Measurements from ENCODE around the gene CALB2. TPM values are rescaled to one million over a fixed set of nuclear protein-coding genes. Genes with fewer than 3 reads are reported as not detected.
"Not testable (repeated sequence)": the region's sequence is repeated elsewhere in the genome, so short reads cannot be mapped to it uniquely, and the experiment has no call there.

CALB2 gene, protein sequence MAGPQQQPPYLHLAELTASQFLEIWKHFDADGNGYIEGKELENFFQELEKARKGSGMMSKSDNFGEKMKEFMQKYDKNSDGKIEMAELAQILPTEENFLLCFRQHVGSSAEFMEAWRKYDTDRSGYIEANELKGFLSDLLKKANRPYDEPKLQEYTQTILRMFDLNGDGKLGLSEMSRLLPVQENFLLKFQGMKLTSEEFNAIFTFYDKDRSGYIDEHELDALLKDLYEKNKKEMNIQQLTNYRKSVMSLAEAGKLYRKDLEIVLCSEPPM
- 1 to 10 TPM in 1 of 4 donors, under 1 TPM in 3; 0.67 to 1.4 (median 0.78) TPM for polyA plus RNA-seq (ENCODE audit: insufficient read length in 4 of 4)

GRCh38 chr16:71358464-71358998 lies at the start of gene CALB2:
CALB2 (plus strand) TSS chr16:71358723; CDS start chr16:71358793, 70 bp downstream.
- DNase-seq (ENCODE audit: low read depth in 4 of 4, low spot score in 3 of 4): peak; percentile 22 to 51 (median 30)

DNA sequence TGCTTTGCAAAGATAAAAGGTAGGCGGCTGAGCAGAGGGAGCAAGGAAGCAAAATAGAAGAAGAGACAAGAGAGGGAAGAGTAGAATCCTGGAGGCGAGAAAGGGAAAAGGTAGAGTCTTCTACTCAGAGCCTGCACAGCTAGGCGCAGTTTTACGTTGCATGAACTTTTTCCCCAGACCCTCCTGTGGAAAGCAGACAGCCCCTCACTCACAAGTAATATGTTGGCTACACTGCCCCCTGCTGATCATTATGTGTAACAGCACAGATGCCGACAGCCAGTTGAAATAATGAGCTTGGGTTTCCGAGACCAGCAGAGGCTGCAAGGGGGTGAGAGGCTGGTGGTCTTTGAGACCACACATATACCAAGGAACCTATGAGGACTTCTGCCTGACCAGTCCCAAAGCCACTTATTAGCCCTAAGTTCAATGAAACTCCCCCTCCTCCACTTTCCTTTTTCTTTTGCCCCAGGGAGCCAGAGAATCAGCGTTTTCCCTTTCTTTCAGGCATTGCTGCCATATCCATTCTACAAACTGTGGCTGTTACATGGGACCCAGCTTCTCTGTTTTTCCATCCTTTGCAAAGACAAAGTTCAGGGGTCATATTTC lies 46.9 kb upstream of the CALB2 start:
- DNase-seq (ENCODE audit: low read depth in 4 of 4, low spot score in 3 of 4): peak in 2 of 4 donors; percentile 33 to 42

GRCh38 chr16:71313591-71313990 lies 44.9 kb upstream of the CALB2 start:
- DNase-seq (ENCODE audit: low read depth in 4 of 4, low spot score in 3 of 4): not testable (repeated sequence)

- no peak for DNase-seq (ENCODE audit: low read depth in 4 of 4, low spot score in 3 of 4)
Measured at GRCh38 chr16:71315269-71315668, 43.3 kb upstream of the CALB2 start.

- DNase-seq (ENCODE audit: low read depth in 4 of 4, low spot score in 3 of 4): no peak
Measured at GRCh38 chr16:71319999-71320398, 38.5 kb upstream of the CALB2 start.

- no peak for DNase-seq (ENCODE audit: low read depth in 4 of 4, low spot score in 3 of 4)
Measured at GRCh38 chr16:71327720-71328119, 30.8 kb upstream of the CALB2 start.

- no peak for DNase-seq (ENCODE audit: low read depth in 4 of 4, low spot score in 3 of 4)
Measured at GRCh38 chr16:71328151-71328550, 30.4 kb upstream of the CALB2 start.

DNA sequence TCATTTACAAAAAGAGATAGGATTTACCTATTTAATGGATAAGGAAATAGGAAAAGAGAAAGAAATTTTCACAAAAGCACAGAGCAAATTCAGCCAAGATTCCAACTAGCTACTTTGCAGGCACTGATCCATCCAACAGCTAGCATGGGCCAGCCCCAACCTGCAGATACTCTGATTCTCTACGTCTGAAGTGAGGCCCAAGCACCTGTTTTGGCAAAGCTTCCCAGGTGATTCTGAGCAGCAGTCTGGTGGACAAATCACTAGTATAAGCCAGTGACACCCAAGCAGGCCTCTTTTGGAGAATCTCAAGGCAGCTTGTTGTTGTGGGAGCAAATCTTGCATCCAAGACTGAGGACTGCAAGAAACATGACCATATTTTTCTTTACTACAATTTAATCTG lies 20.9 kb upstream of the CALB2 start:
- no peak for DNase-seq (ENCODE audit: low read depth in 4 of 4, low spot score in 3 of 4)

- DNase-seq (ENCODE audit: low read depth in 4 of 4, low spot score in 3 of 4): no peak
Measured at GRCh38 chr16:71338193-71338592, 20.3 kb upstream of the CALB2 start.

DNA sequence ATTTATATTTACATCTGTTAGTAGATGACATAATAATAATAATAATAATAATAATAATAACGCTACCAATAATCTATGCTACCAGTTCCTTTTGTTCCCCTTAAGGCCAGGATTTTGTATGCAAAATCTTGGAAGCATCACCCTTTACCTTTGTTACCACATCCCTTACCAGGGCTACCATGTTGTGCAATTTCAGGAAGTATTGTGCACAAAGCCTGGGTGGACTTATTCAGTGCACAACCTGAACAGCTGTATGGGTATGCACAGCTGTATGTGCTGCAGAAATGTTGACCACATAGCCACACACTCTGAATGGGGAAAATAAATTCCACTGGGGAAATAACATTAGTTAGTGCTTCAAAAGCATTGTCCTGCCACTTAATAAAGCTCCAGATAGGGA lies 19.9 kb upstream of the CALB2 start:
- no peak for DNase-seq (ENCODE audit: low read depth in 4 of 4, low spot score in 3 of 4)

DNA sequence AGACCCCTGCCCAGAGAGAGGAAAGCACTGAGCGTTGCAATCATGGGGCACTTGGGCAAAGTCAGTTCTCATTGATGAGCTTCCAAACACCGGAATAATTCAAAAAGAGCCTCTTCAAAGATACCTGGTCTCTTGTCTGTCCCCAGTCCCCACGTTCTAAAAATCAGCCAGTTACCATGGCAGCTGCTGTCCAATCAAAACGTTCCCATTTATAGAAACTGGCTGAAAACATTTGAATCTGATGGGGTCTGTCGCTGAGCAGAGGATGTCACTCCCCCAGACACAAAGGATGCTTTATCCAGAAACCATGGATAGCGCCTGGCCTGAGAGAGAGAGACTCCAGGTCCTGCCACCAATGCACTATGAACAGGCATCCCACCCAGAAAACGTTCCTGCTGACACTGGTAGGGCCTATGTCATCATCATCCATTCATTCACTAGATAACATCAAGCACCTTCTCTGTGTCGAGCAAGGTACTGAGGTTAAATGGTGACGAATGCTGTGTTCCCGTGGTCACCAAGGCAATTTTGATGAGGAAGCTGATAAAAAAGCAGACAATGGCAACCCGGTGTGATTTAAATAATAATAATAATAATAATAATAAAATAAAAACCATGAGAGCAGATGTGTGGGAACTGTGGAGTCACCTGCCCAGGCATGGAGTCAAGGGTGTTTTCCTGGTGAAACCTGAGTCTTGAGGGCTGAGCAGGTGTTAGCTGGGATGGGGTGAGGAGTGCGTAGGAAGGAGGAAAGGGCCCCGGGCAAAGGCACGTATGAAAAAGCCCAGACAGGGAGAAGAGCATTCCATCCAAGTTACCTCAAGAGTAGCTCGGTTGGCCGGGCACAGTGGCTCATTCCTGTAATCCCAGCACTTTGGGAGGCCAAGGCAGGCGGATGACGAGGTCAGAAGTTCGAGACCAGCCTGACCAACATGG lies 19.0 kb upstream of the CALB2 start:
- DNase-seq (ENCODE audit: low read depth in 4 of 4, low spot score in 3 of 4): no peak

- DNase-seq (ENCODE audit: low read depth in 4 of 4, low spot score in 3 of 4): no peak
Measured at GRCh38 chr16:71340406-71340805, 18.1 kb upstream of the CALB2 start.

DNA sequence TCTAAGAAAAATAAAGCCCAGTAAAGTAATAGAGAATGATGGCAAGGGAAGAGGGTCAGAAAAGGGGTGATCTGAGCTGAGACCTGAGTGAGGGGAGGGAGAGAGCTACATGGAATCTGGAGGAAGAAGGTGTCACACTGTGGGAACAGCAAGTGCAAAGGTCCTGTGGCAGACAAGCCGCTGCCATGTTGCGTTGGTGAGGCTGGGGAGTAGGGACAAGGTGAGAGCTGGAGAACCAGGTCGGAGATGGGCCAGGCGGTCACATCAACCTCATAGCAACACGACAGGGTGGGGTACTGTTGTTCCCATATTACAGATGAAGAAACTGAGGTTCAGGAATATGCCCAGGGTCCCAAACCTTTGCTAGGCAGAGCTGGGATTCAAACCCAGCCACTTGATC lies 16.6 kb upstream of the CALB2 start:
- no peak for DNase-seq (ENCODE audit: low read depth in 4 of 4, low spot score in 3 of 4)

DNA sequence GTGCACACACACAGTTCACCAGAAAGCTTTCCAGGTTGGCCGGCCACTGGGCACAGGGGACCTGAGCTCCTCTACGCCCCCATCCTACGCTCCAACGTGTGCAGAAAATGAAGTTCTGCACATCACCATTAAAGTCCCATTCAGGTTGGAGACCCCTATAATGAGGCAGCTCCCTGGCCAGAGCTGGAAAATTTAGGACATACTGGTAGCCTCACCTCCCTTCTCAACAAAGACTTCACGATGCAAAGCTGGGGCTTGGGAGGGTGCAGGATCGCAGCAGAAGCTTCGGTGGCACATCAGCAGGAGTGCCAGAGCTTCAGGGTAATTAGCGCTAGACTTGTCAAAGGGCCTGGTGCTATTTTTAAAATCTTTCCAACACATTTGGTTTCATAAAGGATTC lies 15.4 kb upstream of the CALB2 start:
- DNase-seq (ENCODE audit: low read depth in 4 of 4, low spot score in 3 of 4): no peak

DNA sequence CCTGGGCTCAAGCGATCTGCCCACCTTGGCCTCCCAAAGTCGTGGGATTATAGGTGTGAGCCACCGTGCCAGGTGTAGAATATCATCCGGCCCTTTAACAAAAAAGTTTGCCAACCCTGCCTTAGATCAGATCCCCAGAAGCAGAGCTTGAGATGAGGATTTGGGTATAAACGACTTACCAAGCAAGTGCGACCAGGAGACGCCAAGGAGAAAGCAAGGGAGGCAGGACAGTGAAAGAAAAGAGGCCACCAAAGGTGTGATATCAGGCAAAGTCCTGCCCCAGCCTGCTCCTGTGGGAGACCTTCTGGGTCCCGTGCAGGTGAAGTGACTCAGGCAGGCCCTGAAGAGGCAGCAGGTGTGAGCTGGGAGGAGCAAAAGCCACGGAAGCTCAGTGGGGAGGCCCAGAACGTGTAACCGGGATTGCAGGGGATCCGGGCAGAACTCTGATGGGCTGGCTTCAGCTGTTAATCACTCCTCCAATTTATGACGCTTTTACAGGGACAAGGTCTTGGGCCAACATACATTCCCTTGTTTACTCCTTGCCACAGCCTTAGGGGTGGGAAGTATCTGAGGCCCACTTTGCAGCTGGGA lies 14.1 kb upstream of the CALB2 start:
- no peak for DNase-seq (ENCODE audit: low read depth in 4 of 4, low spot score in 3 of 4)

- DNase-seq (ENCODE audit: low read depth in 4 of 4, low spot score in 3 of 4): no peak
Measured at GRCh38 chr16:71345031-71345430, 13.5 kb upstream of the CALB2 start.

DNA sequence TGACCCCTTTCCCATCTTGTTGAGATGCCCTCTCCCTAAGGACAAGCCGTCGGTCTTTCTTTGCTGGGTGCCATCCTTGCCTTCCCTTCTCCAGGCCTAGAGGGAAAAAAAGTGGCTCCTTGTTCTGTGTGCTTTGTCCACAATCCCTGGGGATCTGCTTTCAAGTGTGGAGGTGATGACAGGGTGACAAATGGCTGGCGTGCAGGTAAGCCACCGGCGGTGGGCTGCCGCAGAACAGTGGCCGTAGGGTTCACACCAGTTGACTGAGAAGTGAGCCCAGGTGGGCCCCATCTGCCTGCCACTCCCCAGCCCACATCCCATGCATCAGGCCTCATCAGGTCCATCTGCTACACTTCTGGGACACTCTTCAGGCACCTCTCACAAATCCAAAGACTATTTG lies 11.4 kb upstream of the CALB2 start:
- no peak for DNase-seq (ENCODE audit: low read depth in 4 of 4, low spot score in 3 of 4)

- no peak for DNase-seq (ENCODE audit: low read depth in 4 of 4, low spot score in 3 of 4)
Measured at GRCh38 chr16:71348262-71349085, 10.0 kb upstream of the CALB2 start.

- DNase-seq (ENCODE audit: low read depth in 4 of 4, low spot score in 3 of 4): no peak
Measured at GRCh38 chr16:71350821-71351557, 7.5 kb upstream of the CALB2 start.

All from right renal pelvis (tissue), 4 donors.